K562 (cell line): ENCODE results near the gene C10orf71. TPM values are rescaled to one million over a fixed set of nuclear protein-coding genes. Genes with fewer than 3 reads are reported as not detected.

ENCODE experiments used
- ADNP ChIP-seq: fragments of 200-800 bp; sonication (Bioruptor generic); IDR thresholded peaks from 2 replicates; pipeline ENCODE4 v1.6.1; 2016; ENCODE audit warnings: missing genetic modification characterization, missing compliant biosample characterization
- ARID1B ChIP-seq: fragments of 450-650 bp; IDR thresholded peaks from 2 replicates; pipeline ENCODE4 v1.6.1; 2016; ENCODE audit warnings: antibody characterized with exemption, mild to moderate bottlenecking, inconsistent platforms
- CLOCK ChIP-seq: fragments of 250-450 bp; sonication (Bioruptor Pico); IDR thresholded peaks from 2 replicates; pipeline ENCODE4 v1.4.0; 2020; ENCODE audit warnings: mild to moderate bottlenecking, moderate library complexity, borderline replicate concordance
- E2F4 ChIP-seq: sonication (generic); formaldehyde crosslinking; IDR thresholded peaks from 2 replicates; pipeline ENCODE4 v1.8.0; 2022; ENCODE audit warnings: mild to moderate bottlenecking, low read depth, missing genetic modification reagents
- ELK1 ChIP-seq: sonication (generic); formaldehyde crosslinking; IDR thresholded peaks from 2 replicates; pipeline ENCODE4 v1.8.1; 2022; ENCODE audit warnings: missing genetic modification reagents
- FOSL1 ChIP-seq: fragments of 200-800 bp; sonication (Bioruptor generic); conservative IDR thresholded peaks from 2 replicates; pipeline ENCODE4 v1.6.1; 2016; ENCODE audit warnings: missing genetic modification characterization, missing compliant biosample characterization
- HLTF ChIP-seq: fragments of 450-650 bp; IDR thresholded peaks from 2 replicates; pipeline ENCODE4 v1.6.1; 2016
- IRF2 ChIP-seq: sonication (generic); formaldehyde crosslinking; IDR thresholded peaks from 2 replicates; pipeline ENCODE4 v1.8.1; 2022; ENCODE audit warnings: mild to moderate bottlenecking, missing genetic modification reagents
- KLF13 ChIP-seq: fragments of 450-650 bp; IDR thresholded peaks from 2 replicates; pipeline ENCODE4 v1.6.1; 2016; ENCODE audit warnings: missing genetic modification characterization, low read depth, mild to moderate bottlenecking, missing compliant biosample characterization, moderate library complexity, borderline replicate concordance
- MYBL2 ChIP-seq, 2 experiments: fragments of 450-650 bp in 1 of 2; sonication (generic) in 1 of 2; formaldehyde crosslinking in 1 of 2; IDR thresholded peaks; 2 replicates each; pipeline versions ENCODE4 v1.6.1 to v1.8.1; 2017 to 2022; ENCODE audit warnings: borderline replicate concordance in 1 of 2, inconsistent platforms in 1 of 2, low read depth in 1 of 2, mild to moderate bottlenecking in 1 of 2, missing genetic modification reagents in 1 of 2, moderate library complexity in 1 of 2
- NCOA4 ChIP-seq: fragments of 450-650 bp; IDR thresholded peaks from 2 replicates; pipeline ENCODE4 v1.6.1; 2018; ENCODE audit warnings: mild to moderate bottlenecking; ENCODE audit not compliant: partially characterized antibody
- NFRKB ChIP-seq: fragments of 450-650 bp; IDR thresholded peaks from 2 replicates; pipeline ENCODE4 v1.6.1; 2016; ENCODE audit warnings: low read depth
- RBFOX2 ChIP-seq: fragments of 200-400 bp; formaldehyde crosslinking; IDR thresholded peaks from 2 replicates; pipeline ENCODE4 v1.6.1; 2017; ENCODE audit warnings: low read depth, mild to moderate bottlenecking, low read length, moderate library complexity
- STAG1 ChIP-seq: sonication (generic); formaldehyde crosslinking; IDR thresholded peaks from 2 replicates; pipeline ENCODE4 v1.5.0; 2020; ENCODE audit warnings: missing genetic modification reagents, borderline replicate concordance
- THAP7 ChIP-seq: fragments of 250-450 bp; sonication (Bioruptor Pico); IDR thresholded peaks from 2 replicates; pipeline ENCODE4 v1.5.0; 2021
- TOE1 ChIP-seq, 2 experiments: fragments of 450-650 bp in 1 of 2; sonication (generic) in 1 of 2; formaldehyde crosslinking in 1 of 2; IDR thresholded peaks; 2 replicates each; pipeline versions ENCODE4 v1.7.1 to v1.8.0; 2016 to 2022; ENCODE audit warnings: borderline replicate concordance in 2 of 2, mild to moderate bottlenecking in 2 of 2, antibody characterized with exemption in 1 of 2, inconsistent platforms in 1 of 2, low read depth in 1 of 2, missing genetic modification reagents in 1 of 2, moderate library complexity in 1 of 2
- ZBTB9 ChIP-seq: fragments of 450-650 bp; formaldehyde crosslinking; IDR thresholded peaks from 2 replicates; pipeline ENCODE4 v1.4.0; 2020; ENCODE audit warnings: mild to moderate bottlenecking, moderate library complexity
- ZNF12 ChIP-seq: sonication (generic); formaldehyde crosslinking; IDR thresholded peaks from 2 replicates; pipeline ENCODE4 v1.4.0; 2020; ENCODE audit warnings: mild to moderate bottlenecking, missing genetic modification reagents
- ZNF140 ChIP-seq: fragments of 250-450 bp; sonication (Bioruptor Pico); IDR thresholded peaks from 2 replicates; pipeline ENCODE4 v1.8.0; 2021; ENCODE audit warnings: moderate library complexity, mild to moderate bottlenecking, inconsistent platforms
- ZNF695 ChIP-seq: fragments of 450-650 bp; formaldehyde crosslinking; IDR thresholded peaks from 2 replicates; pipeline ENCODE4 v1.4.0; 2020; ENCODE audit warnings: mild to moderate bottlenecking, moderate library complexity
- ZNF778 ChIP-seq: fragments of 450-650 bp; formaldehyde crosslinking; IDR thresholded peaks from 2 replicates; pipeline ENCODE4 v1.4.0; 2020; ENCODE audit warnings: mild to moderate bottlenecking, moderate library complexity
- polyA plus RNA-seq, 8 experiments: library from polyadenylated mRNA; depleted of rRNA in 4 of 8; stranded (reverse) in 5 of 8; unstranded in 3 of 8; fragments of >200 nt; fragmentation: Nextera tagmentation in 2 of 8; fragmentation: Illumina TruSeq in 1 of 8; extraction: Ambion mirVana in 2 of 8; extraction: Trizol in 1 of 8; gene quantifications; 2 replicates each; pipeline versions ENCODE4 v1.2.1 to v1.2.3, GENCODE V29; 2011 to 2014; ENCODE audit warnings: inconsistent platforms in 1 of 8, missing spikeins in 1 of 8
- total RNA-seq, 7 experiments: library from RNA; depleted of rRNA in 6 of 7; stranded (reverse); fragments of >200 nt in 6 of 7; fragmentation: Illumina TruSeq in 2 of 7; extraction: Trizol in 2 of 7; gene quantifications; 2 replicates each; pipeline versions ENCODE4 v1.2.1 to v1.2.3, GENCODE V29; 2011 to 2021; ENCODE audit warnings: low replicate concordance in 1 of 7

The C10orf71 gene
- total and polyA plus RNA-seq, 9 of the 15 experiments (the other 6 are each of a cell fraction or from before 2014, with no cell fraction given) = 0.06 to 4.5 (median 1.3) TPM

GRCh38 chr10:49257154-49257553 is 41.8 kb upstream of the C10orf71 start (continued):
- TF ChIP-seq IRF2 (CRISPR knock-in tag) (no peak), MYBL2 (IDR thresholded peaks at IDR 0.05; ENCODE audit: low read depth) (no peak), MYBL2 (CRISPR knock-in tag; IDR thresholded peaks at IDR 0.05; ENCODE audit: borderline replicate concordance) (no peak), HLTF (no peak), NCOA4 (no peak), RBFOX2 (no peak), ZNF140 (CRISPR knock-in tag) (no peak), THAP7 (no peak), ZNF778 (CRISPR knock-in tag) (no peak), ZNF12 (CRISPR knock-in tag) (no peak), CLOCK (CRISPR knock-in tag) (no peak), NFRKB (no peak), KLF13 (no peak), TOE1 (IDR thresholded peaks at IDR 0.05; ENCODE audit: borderline replicate concordance) (no peak), TOE1 (CRISPR knock-in tag; IDR thresholded peaks at IDR 0.05; ENCODE audit: borderline replicate concordance, low read depth) (no peak), ARID1B (no peak), ELK1 (CRISPR knock-in tag) (no peak), ADNP (tag) (no peak), ZNF695 (no peak), ZBTB9 (CRISPR knock-in tag) (no peak), STAG1 (CRISPR knock-in tag) (no peak), FOSL1 (no peak), E2F4 (CRISPR knock-in tag) (no peak)
